Stimulated activated CD4-positive, alpha-beta T cell treated with anti-CD3 and anti-CD28 coated beads, Interleukin-15, amount 100 ng/mL, for 24 hours (primary cell): ENCODE measurements around the gene NPAS3.

Source experiments
- DNase-seq: peaks from one replicate; pipeline ENCODE4 v3.0.0-alpha.2; 2020

The NPAS3 gene

GRCh38 chr14:33454022-33454595 is 515.4 kb downstream of the NPAS3 start:
- no peak for DNase-seq

DNA sequence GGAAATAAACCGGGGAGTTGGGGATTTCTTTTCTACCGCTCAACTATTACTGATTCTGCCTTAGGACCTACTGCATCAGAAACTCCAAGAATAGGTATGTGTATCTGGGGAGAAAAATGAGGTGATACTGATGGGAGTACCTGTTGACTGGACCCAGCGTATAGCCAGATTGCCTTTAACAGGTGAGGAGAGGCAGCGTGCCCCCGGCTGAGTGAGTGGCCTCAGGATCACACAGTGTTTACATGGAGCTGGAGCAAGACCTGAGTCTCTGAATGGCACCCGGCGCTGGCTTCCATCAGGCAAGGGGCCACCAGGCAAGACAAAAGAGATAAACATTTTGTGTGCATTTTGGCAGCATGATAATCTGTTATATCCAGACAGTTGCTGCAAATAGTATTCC is 516.0 kb downstream of the NPAS3 start:
- no peak for DNase-seq

DNA sequence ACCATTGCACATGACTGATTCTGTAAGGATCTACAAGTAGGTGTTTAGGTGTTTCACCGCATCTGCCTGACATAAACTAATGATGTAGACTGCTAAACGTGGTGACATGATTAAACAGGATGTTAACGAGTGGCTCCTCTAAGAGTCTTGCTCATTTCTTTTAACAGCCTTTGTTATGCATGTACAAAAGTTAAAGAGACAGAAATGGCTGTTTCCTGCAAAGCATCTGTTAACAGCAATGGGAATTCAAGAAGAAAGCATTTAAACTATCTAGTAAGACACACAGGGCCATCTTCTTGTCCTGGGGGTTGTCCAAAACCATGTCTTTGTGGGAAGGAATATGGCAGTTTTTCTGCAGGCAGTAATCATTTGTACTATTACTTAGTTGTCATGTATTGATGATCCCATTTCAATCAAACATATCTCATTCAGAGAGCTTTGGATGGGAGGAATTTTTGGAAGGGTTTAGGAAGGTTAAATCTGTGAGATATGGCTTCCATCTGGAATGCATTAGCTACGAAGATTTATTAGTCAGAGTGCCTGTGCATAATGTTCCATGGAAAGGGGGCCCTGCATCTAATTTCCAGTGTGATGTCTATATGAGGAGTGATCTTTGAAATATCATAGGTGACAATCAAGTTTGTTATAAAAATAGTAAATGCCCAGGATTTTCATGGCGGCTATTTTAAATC is 517.1 kb downstream of the NPAS3 start:
- no peak for DNase-seq

- DNase-seq = no peak
Observed at GRCh38 chr14:33457021-33457420, 518.3 kb downstream of the NPAS3 start.

DNA sequence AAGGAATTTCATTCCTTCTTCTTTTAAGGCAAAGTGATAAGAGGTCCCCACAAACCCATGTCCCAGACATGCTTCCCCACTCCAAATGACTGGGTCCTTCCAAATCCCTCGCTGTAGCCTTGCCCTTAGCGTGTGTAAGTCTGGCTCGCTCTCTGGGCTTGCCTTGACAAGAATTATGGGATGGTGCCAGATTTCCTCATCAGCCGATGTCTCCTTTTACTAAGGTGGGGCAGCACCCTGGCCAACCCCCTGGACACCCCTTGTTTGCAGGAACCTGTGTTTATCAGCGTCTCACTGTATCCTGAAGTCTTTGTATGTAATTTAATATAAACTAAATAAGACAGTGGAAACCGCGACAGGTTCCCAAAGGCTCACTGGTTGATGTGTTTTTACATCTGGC is 518.9 kb downstream of the NPAS3 start:
- no peak for DNase-seq

- no peak for DNase-seq
Observed at GRCh38 chr14:33460164-33460563, 521.5 kb downstream of the NPAS3 start.

GRCh38 chr14:33461036-33461435 is 522.4 kb downstream of the NPAS3 start:
- DNase-seq = no peak

- no peak for DNase-seq
Observed at GRCh38 chr14:33463731-33464130, 525.1 kb downstream of the NPAS3 start.

GRCh38 chr14:33464254-33464962 is 525.7 kb downstream of the NPAS3 start:
- DNase-seq = no peak

- no peak for DNase-seq
Observed at GRCh38 chr14:33465846-33466700, 527.4 kb downstream of the NPAS3 start.

GRCh38 chr14:33467971-33468370 is 529.3 kb downstream of the NPAS3 start:
- DNase-seq = no peak

GRCh38 chr14:33469898-33470297 is 531.2 kb downstream of the NPAS3 start:
- no peak for DNase-seq

DNA sequence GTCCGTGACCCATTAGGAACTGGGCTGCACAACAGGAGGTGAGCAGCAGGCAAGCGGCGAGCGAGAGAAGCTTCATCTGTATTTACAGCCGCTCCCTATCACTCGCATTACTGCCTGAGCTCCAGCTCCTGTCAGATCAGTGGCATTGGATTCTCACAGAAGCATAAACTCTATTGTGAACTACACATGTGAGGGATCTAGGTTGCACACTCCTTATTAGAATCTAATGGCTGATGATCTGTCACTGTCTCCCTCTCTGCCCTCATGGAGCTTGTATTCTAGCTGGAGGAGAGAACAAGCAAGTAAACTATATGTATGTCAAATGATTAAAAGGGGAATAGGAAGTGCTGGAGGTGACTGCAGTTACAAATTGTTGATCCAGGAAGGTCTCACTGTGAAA is 533.1 kb downstream of the NPAS3 start:
- DNase-seq = no peak

DNA sequence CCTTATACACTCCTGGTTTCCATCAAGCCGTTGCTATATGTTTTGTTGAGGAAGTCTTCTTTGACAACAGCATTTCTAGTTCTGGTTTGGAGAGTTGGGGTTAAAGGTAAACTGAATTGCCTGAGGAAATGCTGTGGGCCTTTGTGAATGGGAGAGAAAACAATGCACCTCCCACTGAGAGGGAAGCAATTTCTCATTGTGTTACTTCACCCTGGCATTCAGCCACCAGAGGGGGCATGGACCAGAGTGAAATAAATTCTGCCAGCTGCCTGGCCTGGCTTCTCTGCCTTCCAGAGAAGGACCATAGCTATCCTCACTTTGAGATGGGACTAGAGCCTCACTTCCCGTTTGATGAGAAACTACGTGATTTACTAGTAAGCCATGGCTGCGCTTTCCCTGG is 536.9 kb downstream of the NPAS3 start:
- DNase-seq = peak; percentile 34

DNA sequence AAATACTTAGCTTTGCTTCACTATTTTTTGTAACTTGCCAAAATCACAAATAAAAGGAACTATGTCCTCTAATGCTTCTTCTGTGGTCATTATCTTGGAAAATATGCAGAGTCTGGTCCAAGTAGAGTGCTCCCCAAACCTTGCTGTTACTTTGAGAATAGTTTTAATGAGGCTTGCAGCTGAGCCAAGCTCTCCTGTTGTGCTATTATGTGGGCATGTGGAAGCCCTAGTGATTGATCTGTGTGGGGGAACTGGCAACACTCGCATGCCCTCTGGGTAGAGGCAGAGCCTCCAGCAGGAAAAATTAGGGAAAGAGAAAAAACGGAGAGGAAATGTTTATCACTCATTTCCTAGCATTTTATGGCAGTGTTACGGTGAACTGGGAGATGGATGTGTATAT is 539.1 kb downstream of the NPAS3 start:
- DNase-seq = no peak

DNA sequence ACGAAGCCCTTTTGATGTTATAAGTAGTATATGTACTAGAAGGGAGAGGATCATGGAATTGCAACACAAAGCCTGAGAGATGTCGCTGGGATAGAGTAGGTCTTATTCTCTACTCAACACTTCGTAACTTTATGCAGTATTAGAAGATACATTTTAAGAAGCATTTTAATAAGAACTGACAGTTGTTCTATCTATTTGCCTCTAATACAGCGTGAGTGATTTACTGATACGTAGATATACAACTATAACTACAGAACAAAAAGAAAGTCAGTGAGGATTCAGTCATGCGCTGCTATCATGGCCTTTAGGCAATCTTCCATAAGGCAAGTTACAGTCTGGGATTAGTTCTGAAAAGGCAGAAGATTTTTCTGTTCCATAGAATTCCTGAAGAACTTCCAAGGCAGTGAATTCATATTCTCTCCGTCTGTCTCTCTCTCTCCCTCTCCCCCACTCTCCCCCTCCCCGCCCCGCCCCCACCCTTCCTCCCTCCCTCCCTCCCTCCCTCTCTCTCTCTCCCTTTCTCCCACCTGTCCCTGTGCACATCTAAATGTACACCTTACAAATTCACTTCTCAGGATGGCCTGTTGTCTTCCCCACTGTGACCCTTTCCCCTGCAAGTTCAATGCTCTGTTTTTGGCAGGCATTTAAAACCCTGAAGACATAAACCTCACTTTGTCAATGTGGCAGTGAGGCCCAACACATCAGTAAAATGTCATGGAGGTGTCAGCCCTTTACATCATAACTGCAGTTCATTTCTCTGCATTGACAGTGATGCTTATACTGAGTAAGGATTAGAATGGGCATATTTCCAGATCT is 541.6 kb downstream of the NPAS3 start:
- DNase-seq = no peak

- no peak for DNase-seq
Observed at GRCh38 chr14:33480887-33481184, 542.2 kb downstream of the NPAS3 start.

GRCh38 chr14:33483110-33483509 is 544.4 kb downstream of the NPAS3 start:
- DNase-seq = no peak

DNA sequence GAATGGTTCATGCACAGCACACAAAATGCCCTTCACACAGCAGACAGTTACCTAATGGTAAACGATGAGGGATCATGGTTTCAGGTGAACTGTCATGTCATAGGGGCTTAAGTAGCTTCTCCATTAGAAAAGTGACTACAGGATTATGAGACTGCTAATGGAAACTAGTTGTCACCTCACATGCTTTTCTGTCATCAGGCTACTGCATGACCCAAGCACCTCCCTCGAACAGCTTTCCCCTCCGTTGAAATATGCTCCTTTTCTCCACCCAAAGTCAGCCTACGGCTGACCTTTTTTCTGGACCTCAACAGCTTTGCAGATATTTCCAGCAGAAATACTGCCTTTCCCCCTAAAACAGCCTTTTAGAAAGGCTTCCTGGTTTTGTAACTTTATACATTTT is 544.9 kb downstream of the NPAS3 start:
- no peak for DNase-seq

GRCh38 chr14:33484264-33484663 is 545.6 kb downstream of the NPAS3 start:
- no peak for DNase-seq

DNA sequence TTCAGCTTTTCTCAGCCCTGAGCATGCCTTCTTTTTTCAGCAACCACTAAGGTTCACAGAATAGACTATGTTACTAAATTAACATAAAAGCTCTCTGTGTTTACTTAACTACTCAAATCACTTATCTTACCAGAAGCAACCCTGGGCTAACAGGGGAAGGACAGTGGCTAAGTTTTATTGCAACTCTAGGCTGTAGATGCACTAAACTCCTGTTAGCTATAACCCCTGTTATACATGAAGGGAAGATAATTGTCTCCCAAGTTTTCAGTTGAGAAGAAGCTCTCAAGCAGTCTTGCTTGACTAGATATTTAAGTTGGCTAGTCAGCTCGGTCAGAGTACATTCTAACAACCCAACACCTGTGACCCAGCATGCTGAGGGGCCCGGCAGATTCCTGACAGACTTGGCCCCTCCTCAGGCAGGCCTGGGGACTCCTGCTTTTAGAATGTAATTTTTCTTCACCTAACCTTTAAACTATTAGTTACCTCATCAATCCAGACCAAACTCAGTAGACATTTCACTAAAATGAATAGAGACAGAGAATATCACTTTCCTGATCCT is 547.7 kb downstream of the NPAS3 start:
- no peak for DNase-seq

DNA sequence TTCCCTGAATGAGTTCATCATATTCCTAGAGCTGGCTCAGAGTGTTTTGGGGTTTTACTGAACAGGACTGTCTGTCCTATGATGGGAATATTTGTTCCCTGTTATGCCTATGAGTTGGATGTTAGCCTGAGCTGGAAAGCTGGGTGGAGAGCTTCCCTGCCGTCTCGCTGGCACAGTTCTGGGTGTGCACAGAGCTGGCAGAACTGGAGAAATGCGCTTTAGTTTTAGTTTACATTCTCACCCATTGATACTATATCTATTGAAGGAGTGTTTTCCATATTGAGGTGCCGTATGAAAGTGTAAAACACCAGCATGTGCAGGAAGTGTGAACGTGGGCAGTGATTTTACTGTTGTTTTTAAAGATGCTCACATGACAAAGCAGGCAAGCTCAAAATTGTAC is 549.9 kb downstream of the NPAS3 start:
- DNase-seq = no peak
